ENCODE data around the gene DNAJB2.

Gene DNAJB2

GRCh38 chr2:219274361-219274921 lies 4.7 kb upstream of the DNAJB2 start:
- Histone ChIP-seq H3K27ac (replicated peaks) (no peak overlapping the region), H3K27me3 (ENCODE audit: insufficient read depth, poor library complexity, severe bottlenecking) (no peaks in the 10 kb centered on the region), H3K4me3 (replicated peaks; ENCODE audit: insufficient read depth, low read length) (no peak overlapping the region)
- no peak for DNase-seq (ENCODE audit: low read depth in 1 of 2, low spot score in 1 of 2)
- TF ChIP-seq POLR2AphosphoS5 (IDR thresholded peaks at IDR 0.05; ENCODE audit: low read depth) (no peak), CTCF (IDR thresholded peaks at IDR 0.05; ENCODE audit: insufficient read depth, low read length) (no peak), GABPA (IDR thresholded peaks at IDR 0.05; ENCODE audit: low read depth) (no peak), SPI1 (IDR thresholded peaks at IDR 0.05; ENCODE audit: borderline replicate concordance, low read depth) (no peak)
- TF ChIP-seq, protein P1, sequence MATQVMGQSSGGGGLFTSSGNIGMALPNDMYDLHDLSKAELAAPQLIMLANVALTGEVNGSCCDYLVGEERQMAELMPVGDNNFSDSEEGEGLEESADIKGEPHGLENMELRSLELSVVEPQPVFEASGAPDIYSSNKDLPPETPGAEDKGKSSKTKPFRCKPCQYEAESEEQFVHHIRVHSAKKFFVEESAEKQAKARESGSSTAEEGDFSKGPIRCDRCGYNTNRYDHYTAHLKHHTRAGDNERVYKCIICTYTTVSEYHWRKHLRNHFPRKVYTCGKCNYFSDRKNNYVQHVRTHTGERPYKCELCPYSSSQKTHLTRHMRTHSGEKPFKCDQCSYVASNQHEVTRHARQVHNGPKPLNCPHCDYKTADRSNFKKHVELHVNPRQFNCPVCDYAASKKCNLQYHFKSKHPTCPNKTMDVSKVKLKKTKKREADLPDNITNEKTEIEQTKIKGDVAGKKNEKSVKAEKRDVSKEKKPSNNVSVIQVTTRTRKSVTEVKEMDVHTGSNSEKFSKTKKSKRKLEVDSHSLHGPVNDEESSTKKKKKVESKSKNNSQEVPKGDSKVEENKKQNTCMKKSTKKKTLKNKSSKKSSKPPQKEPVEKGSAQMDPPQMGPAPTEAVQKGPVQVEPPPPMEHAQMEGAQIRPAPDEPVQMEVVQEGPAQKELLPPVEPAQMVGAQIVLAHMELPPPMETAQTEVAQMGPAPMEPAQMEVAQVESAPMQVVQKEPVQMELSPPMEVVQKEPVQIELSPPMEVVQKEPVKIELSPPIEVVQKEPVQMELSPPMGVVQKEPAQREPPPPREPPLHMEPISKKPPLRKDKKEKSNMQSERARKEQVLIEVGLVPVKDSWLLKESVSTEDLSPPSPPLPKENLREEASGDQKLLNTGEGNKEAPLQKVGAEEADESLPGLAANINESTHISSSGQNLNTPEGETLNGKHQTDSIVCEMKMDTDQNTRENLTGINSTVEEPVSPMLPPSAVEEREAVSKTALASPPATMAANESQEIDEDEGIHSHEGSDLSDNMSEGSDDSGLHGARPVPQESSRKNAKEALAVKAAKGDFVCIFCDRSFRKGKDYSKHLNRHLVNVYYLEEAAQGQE (IDR thresholded peaks at IDR 0.05; ENCODE audit: insufficient replicate concordance, low read depth), result no peak

DNA sequence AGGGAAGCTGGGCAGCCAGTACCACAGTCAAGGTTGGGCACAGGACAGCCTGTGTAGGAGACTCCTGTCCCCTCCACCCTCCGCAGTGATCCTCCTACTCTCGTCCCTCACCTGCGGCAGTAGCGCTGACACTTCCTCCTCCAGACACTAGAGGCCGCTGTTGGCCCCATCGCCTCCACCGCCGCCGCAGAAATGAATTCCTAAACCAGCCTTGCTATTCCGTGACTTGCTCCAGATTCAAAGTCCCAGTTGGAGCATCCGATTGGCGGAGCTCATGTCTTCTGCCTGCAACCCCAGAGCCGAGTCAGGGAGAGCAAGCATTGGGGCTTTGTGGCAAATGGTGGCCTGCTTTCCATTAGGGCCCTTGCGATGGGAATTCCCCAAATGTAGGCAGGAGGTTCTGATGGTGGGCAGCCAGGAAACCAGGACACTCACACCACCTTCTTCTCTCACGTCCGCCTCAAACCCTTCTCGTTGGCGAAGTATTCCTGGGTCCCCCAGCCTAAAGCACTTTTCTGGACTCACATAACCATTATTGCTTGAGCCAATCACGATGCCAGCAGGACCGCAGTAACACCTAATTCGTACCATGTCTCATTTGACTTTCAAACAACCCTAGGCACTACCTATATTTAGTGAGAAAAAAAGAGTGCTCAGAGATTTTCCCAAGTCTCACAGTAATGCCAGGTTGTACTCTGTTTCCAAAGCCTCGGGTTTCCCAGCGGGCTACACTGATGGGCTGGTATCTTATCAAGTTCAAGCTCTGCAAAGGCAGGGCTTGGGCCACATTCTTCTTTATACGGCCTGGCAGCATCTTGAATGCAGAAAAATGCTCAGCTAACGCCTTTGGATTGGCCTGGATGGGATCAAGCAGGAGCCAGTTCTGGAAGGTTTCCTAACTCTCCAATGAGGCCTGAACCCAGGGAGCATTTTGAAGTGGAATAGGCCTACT lies 1.2 kb upstream of the DNAJB2 start:
- DNase-seq (ENCODE audit: low read depth in 1 of 2, low spot score in 1 of 2), result peak; percentile 39 to 61
- H3K27ac ChIP-seq (replicated peaks), result no peak overlapping the region
- H3K4me3 ChIP-seq (replicated peaks; ENCODE audit: insufficient read depth, low read length), result no peak overlapping the region
- TF ChIP-seq SPI1 (IDR thresholded peaks at IDR 0.05; ENCODE audit: borderline replicate concordance, low read depth) (peak; percentile 59; the same call in 1 of the 2 replicates), CTCF (IDR thresholded peaks at IDR 0.05; ENCODE audit: insufficient read depth, low read length) (peak; percentile 97), POLR2AphosphoS5 (IDR thresholded peaks at IDR 0.05; ENCODE audit: low read depth) (no peak), GABPA (IDR thresholded peaks at IDR 0.05; ENCODE audit: low read depth) (no peak)
- TF ChIP-seq, protein P1 (IDR thresholded peaks at IDR 0.05; ENCODE audit: insufficient replicate concordance, low read depth), result no peak
- no peaks in the 10 kb centered on the region for H3K27me3 ChIP-seq (ENCODE audit: insufficient read depth, poor library complexity, severe bottlenecking)

DNA sequence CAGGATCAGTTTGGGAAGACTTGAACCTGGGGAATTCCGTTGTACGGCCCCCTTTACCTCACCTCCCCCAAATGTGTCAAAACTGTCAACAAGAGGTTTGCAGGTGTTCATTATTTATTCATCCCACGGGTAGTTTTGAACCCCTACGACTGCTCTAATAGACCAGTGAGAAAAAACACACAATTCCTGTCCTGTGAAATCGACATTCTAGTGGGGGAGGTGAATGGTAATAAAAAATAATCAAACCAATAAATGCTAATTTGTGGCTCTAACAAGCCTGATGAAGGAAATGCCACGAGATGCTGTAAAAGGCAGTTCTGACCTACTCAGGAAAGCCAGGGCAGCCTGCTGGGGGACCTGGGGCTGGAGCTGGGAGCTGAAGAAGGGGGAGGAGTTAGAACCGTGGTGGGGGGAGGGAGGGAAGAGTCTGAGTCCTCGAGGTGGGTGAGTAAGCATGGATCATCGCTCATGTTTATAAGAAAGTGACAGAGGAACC lies 463 bp upstream of the DNAJB2 start:
- Histone ChIP-seq H3K27ac (replicated peaks) (no peak overlapping the region), H3K27me3 (ENCODE audit: insufficient read depth, poor library complexity, severe bottlenecking) (no peaks in the 10 kb centered on the region), H3K4me3 (replicated peaks; ENCODE audit: insufficient read depth, low read length) (peak overlapping the region; percentile 47)
- TF ChIP-seq SPI1 (IDR thresholded peaks at IDR 0.05; ENCODE audit: borderline replicate concordance, low read depth) (no peak), CTCF (IDR thresholded peaks at IDR 0.05; ENCODE audit: insufficient read depth, low read length) (no peak), POLR2AphosphoS5 (IDR thresholded peaks at IDR 0.05; ENCODE audit: low read depth) (no peak), GABPA (IDR thresholded peaks at IDR 0.05; ENCODE audit: low read depth) (no peak)
- TF ChIP-seq, protein P1 (IDR thresholded peaks at IDR 0.05; ENCODE audit: insufficient replicate concordance, low read depth), result no peak
- no peak for DNase-seq (ENCODE audit: low read depth in 1 of 2, low spot score in 1 of 2)
